Fibroblast of upper back skin (primary cell): ENCODE results near the gene TMOD3.
"Not testable (repeated sequence)": the region's sequence is repeated elsewhere in the genome, so short reads cannot be mapped to it uniquely, and the experiment has no call there.

Source experiments
- DNase-seq: peaks from one replicate; pipeline ENCODE4 v3.0.0-alpha.2; 2013

Gene TMOD3

DNA sequence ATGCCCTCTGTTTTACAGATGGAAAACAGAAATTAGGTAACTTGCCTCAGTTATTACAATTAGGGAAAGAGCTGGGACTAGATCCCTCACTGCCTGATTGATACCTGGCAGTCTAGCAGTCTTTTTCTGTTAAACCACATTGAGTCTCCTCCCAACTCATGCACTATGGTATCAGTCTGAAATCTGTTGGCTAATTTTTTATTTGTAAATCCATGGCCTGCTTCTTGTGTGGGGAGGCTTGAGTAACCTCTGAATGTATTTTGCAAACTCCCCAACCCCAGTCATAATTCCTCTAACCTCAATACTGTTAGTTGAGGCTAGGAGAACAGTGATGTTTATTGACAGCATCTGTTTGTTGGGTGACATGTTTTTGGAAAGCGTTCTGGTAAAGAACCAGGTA is 35.9 kb downstream of the TMOD3 start:
- DNase-seq: no peak

DNA sequence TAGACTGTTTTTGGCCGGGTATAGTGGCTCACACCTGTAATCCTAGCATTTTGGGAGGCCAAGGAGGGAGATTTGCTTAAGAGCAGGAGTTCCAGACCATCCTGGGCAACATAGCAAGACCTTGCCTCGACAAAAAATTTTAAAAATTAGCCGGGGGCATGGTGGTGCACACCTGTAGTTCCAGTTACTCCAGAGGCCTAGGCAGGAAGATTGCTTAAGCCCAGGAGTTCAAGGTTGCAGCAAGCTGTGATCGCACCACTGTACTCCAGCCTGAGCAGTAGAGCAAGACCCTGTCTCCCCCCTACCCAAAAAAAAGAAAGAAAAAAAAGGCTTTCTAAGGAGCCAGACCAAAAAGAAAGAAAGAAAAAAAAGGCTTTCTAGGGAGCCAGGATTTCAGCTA is 36.7 kb downstream of the TMOD3 start:
- DNase-seq: no peak

DNA sequence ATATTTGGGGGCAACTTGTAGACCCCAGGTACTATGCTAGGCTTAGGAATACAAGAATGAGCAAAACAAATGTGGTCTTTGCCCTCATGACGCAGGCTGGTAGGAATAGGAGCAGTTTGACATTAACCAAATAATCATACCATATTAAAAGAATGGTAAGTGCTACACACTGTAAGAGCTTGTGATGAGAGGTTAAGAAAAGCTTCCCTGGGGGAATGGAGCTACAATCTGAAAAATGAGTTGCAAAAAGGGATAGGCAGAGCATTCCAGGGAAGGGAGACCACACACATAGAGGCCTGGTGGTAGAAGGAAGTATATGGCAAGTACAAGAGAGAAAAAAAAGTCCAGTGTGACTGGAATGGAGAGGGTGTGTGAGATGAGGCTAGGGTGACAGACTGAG is 37.3 kb downstream of the TMOD3 start:
- peak; percentile 80 for DNase-seq

DNA sequence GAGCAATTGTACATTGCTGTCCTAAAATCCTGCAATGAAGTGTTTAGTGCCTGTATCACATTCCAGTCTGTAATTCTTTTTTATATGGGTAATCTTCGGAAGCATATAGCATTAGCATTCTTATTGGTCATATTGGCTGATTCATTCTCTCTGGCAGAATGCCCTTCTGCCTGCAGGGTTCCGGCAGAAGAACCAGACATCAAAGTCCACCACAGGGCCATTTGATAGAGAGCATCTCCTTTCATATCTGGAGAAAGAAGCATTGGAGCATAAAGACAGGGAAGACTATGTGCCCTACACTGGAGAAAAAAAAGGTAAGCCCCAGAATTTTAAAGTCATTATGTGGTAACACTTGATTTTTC is 39.6 kb downstream of the TMOD3 start:
- DNase-seq: peak; percentile 93

DNA sequence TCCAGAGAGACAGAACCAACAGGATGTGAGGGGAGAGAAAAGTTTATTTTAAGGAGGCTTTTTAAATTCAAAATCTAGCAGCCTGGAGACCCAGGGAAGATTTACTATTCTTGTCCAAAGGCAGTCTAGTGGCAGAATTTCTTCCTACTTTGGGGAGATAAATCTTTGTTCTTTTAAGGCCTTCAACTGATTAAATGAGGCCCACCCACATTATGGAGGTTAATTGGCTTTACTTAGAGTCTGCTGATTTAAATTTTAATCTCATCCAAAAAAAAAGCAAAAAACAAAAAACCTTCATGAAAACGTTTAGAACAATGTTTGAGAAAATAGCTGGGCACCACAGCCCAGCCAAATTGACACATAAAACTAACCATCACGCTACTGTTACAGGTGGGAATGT is 41.3 kb downstream of the TMOD3 start:
- no peak for DNase-seq

DNA sequence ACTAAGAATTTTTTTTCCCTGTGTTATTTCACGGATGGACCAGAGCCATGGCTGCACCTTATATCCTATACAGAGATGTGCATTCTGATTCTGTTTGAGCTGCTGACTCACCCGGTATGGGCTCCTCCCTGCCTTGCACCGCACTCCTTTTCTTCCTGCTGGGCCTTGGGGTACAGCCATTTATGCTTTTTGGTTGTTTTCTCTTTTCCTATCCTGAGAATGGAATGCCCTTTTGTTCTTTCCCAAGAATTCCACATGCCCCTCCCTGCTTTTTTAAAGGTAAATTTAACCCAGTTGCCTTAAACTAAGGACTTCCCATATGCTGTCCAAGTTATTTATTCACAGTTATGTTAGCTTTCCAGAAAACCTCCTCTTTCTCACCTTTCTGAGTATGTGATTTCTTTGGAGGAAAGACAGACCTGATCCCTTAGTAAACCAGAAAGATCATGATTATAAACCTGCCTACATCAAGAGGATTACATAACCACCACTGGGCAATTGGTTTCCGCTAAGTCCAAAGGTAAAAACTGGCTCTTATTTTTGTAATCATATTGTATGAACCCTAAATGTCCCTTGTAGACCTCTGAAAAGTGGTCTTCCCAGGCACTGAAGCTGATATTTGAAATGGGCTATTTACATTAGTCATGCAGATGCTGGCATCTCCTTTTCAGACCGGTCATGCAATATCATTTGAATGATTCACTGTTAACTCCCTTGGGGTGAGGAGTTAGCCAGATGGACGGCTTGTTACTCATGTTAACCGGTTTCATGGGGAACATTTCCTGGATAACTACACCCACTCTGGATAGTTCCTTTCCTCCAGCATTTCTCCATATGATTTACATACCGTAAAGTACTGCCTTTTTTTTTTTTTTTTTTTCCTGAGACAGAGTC is 45.5 kb downstream of the TMOD3 start:
- peak; percentile 99 for DNase-seq

DNA sequence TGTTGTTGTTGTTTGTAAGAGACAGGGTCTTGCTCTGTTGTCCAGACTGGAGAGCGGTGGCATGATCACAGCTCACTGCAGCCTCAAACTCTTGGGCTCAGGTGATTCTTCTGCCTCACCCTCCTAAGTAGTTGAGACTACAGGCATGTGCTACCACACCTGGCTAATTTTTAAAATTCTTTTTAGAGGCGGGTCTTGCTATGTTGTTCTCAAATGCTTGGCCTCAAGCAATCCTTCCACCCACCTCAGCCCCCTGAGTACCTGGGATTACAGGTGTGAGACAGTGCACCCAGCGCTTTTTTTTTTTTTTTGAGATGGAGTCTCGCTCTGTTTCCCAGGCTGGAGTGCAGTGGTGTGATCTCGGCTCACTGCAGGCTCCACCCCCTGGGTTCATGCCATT is 46.7 kb downstream of the TMOD3 start:
- no peak for DNase-seq

DNA sequence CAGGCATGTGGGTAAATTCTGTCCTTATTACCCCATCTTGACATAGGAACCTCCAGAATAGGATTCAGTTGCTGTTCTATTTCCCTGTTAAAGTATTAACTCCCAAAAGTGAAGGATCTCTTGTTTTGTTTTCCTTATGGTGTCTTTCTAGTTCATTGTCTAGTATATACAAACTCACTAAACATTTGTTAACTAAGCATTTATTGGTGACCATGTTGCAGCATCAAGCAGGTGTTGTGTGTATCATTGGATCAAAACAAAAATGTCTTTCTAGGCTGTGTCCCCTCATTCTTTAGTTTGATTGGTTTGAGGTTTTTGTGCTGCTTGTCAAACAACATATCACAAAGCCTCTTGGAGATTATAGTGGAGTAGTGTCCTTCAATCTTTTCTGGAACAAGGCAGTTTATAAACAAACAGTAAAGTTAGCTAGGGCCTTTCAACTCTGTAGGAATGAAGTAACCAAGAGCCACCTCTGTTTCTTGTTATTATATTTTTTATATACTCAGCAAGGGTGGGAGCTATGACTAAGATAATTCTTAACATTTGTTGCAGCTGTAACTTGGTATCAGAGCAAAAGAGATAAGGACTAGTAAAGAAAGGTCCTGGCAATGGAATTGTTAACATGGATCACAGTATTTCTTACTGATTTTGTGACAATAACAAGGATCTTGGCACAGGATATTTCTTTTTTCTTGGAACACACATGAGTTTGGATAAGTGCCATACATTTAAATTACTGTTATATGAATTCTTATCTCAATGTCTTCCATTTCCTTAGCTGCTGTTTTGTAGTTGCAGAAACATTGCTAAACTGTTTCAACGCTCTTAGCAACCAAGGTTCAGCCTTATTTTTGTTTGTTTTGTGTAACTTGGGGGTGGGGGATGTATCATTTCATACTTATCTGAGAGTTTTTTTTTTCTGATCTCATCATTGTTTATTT is 49.3 kb downstream of the TMOD3 start:
- peak; percentile 37 for DNase-seq

DNA sequence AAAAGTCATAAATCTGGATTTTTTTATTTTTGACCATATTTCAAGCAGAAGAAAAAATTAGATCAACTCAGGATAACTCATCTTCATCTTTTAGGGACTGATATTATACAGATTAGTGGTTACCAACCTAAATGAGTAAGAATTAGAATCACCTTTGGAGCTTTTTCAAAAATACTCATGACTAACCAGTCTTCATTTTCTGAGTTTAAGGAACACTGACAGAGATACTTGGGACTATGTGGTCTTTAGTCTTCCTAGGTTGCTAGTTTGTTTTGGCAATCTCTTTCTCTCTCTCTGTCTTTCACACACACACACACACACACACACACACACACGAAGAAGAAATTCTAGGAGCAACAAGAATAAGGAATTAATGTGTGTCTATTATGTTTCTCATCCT is 50.1 kb downstream of the TMOD3 start:
- peak; percentile 78 for DNase-seq

DNA sequence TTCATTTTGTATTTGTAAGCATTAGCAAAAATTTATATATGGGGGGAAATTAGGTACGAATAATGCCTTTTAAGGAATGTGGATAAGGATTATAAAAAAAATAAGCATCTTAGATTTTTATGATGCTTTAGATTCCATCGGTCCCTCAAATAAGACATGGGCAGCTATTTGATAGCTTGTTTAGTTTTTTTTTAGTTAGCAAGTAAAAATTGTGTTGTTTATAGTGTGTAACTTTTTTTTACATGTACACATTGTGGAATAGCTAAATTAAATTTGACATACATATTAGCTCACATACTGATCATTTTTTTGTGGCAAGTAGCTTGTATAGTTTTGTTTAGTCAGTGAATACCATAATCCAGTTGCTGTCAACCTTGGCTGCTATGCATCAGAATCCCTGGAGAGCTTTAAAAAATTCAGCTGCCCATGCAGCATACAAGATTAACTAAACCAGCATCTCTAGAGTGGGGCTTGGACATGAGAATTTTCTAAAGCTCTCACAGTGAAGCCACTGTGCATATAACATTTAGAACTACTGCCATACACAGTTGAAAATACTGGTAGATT is 53.9 kb downstream of the TMOD3 start:
- DNase-seq: peak; percentile 87

DNA sequence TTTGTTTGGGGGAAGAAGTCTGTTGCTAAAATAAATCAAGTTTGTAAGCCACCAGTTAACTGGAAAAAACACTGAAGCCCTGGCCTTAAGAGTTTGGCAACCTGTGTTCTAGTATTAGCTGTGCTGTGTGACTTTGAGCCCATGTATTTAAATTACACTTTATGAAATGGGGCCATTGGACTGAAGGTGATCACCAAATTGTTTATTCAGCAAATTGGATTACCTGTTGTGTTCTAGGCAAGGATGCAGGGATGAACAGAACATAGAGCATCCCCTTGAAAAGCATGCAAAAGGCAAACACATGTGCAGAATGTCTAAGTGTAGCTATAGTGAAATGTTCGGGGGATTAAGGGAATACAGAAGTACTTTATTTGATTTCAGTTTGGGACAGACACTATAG is 54.6 kb downstream of the TMOD3 start:
- no peak for DNase-seq

DNA sequence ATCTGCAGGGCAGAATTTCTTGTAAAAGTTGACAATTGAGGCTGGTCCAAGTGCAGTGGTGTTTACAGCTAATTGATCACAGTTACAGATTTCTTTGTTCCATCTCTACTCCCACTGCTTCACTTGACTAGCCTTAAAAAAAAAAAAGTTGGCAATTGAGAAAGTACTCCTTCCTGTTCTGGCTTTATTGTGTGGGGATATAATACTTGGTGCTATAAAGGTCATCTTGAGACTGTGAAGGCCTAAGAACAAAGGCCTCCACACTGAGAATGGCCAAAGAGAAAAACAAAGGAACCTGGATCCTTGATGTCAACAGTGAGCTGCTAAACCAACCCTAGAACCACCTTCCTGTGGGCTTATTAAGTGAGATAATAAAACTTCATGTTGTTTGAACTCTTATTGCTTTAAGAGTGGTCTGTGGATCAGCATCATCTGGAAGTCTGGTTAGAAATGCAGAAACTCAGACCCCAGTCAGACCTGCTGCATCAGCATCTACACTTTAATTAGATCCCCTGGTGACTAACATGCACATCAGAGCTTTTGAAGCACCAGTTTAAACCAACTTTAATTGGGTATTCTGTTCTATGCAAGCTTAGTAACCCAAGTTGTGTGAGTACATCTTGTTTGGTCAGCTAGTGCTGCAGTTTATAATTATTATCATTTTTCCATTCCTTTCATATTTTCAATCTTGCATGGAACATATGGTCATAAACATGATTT is 55.2 kb downstream of the TMOD3 start:
- DNase-seq: peak; percentile 25

DNA sequence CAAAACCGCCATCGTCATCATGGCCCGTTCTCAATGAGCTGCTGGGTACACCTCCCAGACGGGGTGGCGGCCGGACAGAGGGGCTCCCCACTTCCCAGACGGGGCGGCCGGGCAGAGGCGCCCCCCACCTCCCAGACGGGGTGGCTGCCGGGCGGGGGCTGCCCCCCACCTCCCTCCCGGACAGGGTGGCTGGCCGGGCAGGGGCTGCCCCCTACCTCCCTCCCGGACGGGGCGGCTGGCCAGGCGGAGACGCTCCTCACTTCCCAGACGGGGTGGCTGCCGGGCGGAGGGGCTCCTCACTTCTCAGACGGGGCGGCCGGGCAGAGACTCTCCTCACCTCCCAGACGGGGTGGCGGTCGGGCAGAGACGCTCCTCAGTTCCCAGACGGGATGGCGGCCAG is 56.3 kb downstream of the TMOD3 start:
- not testable (repeated sequence) for DNase-seq

DNA sequence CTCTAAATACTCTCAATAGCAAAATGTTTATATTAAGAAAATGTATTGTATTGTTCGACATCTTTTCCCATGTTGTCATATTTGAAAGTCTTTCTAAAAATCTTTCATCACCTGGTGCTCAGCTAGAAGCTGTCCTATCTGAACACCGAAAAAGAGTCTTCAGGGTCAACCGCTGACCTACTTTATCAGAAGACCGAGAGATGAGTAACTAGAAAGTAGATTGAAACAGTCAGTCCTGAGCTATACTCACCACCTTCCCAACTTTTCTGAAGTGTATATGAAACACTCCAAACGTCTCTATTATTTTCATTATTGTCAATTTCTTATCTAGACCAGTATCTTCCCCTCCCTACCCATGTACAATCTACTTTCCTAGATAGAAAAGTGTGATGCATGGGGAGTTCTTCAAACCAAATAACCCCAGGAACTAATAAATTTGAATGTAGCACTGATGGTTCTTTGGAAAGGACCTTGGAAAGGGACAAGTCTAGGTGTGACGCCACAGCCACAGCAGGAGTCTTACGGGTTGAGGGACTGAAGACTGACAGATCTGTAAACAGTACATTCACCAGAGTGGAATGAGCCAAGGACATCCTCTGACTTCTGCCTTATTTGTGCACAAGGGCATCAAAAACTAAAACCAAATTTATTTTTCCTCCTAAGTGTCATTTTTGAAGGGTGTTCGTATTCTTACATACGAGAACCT is 58.6 kb downstream of the TMOD3 start:
- DNase-seq: no peak

DNA sequence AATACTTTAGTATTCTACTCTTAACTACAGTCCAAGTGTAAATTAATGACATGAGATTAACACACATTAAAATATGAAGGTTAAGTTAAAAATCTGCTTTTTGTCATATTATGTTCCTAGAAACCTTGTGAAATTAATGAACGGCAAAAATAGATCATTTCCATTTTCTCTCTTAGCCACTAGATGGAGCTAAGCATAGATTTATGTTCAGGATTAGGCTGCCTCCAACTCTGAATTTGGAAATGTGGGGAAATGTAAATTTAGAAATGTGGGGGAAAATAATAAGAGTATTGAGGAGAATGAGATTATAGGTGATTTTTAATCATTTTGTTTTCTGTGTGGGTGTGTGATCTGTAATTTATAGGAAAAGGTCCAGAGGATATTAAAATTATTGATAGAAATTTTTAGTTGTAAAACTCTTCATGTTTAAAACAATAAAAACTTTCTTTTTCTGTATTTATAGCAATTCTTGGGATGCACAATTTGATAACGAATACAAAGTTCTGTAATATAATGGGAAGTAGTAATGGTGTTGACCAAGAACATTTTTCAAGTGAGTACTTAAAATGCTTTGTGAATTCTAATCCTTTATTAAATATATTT is 59.2 kb downstream of the TMOD3 start:
- DNase-seq: peak; percentile 17

DNA sequence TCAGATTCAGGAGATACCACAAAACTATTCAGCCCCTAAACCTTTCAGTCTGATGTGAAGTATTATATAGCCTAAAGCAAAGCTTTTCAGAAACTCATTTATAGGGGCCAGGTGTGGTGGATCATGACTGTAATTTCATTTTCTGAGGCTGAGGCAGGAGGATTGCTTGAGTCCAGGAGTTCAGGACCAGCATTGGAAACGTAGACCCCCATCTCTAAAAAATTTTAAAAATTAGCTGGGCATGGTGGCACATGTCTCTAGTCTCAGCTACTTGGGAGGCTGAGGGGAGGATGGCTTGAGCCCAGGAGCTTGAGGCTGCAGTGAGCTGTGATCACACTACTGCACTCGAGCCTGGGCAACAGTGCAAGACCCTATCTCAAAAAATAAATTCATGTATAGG is 60.0 kb downstream of the TMOD3 start:
- no peak for DNase-seq

DNA sequence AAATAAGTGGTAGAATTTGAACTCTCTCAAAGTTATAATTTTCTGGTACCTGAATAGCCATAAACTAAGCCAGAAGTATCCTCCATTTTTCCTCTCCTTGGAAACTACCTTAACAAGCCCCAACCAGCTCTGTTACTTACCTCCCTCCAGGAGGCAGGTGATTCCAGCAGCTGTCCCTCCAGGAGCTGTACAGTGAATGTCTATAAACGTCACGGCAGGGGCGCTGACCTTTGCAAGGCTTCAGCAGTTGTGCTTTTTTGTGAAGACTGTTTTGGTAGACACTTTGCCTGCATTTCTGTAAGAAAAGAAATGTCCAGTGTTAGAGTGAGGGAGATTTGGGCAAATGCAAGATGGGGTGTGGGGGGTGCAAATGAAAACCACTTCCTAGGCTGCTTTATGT is 75.0 kb downstream of the TMOD3 start:
- DNase-seq: no peak

DNA sequence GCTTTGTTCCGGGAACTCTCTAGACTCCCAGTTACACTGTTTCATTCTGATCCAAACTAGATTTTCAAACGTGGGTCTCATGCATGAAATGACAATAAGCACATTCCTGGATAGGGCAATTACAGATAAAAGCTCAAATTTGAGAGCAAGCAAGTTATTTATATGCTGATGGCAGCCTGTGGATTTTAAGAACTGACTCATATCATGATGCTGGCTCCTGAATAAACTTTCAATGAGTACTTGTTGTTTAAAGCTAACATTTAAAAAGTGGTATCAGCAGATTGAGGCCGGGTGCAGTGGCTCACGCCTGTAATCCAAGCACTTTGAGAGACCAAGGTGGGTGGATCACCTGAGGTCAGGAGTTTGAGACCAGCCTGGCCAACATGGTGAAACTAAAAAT is 75.5 kb downstream of the TMOD3 start:
- no peak for DNase-seq

DNA sequence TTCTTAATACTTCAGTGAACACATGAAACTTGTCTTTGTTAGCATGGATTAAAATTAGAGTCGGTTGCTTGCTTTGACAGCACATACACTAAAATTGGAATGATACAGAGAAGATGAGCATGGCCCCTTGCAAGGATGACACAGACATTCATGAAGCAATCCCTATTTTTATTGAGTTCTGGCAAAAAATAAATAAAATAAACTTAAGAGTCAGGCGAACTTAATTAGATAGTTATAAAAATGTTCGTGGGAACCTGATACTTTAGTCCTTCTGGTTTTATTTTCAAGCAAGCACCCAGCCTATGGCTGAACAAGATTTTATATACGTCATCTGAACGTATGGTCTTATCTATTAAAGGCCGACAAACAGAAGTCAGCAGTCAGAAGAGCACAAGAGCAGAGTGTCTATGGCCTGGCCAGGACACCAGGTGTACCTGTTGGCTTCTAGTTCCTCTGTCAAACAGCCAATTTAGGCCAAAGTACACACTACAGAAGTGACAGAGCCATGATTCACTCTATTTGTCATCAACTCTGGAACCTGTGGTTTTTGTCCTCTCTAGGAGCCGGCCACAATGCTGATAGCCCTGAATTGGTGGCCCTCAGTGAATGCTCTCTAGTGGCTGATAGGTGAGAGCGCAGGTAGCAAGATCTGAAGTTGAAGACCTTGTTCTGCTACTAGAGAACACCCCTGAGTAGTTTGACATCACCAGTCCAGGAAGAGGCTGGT is 77.8 kb downstream of the TMOD3 start:
- DNase-seq: no peak

DNA sequence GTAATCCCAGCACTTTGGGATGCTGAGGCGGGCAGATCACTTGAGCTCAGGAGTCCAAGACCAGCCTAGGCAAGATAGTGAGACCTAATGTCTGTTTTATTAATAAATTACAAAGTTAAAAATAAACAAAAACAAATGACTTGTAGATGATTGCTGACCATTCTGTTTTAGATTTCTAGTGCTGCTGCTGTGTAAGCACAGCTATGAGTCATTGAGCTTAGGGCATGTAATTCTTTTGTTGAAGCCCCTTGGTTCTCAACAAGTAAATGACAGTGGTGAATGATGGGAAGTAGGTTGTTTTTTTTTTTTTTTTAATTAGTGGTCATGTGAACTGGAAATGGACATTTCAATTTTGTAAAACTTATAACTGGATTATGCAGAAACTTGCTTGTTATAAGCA is 78.9 kb downstream of the TMOD3 start:
- no peak for DNase-seq

DNA sequence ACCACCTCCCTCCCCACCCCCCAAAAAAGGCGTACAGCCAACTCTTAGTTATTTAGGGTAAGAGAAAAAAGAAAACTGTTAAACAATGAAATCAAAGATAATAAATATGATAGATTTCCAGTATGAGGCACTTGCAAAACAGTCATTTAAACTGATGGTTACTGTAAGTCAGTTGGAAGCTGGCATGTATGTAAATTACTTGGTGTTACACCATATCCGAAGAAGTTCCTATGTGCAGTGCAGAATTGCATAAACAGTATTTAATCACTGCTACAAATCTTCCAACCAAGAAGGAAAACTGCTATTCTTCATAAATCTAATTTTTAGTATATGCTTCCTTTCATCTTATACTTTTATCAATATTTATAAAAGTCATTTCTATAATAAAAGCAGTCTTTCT is 80.1 kb downstream of the TMOD3 start:
- DNase-seq: no peak
